Fibroblast of skin of left biceps (primary cell): ENCODE results near the gene TRAPPC11.
"Not testable (repeated sequence)": the region's sequence is repeated elsewhere in the genome, so short reads cannot be mapped to it uniquely, and the experiment has no call there.

Source experiments
- DNase-seq, 2 experiments: peaks; one replicate each; pipeline ENCODE4 v3.0.0-alpha.2; 2013; ENCODE audit warnings: low read depth in 2 of 2

TRAPPC11 gene

GRCh38 chr4:183659029-183659871 is at the start of gene TRAPPC11, which contains the start of gene RWDD4:
Gene TRAPPC11, plus strand, starts transcription at chr4:183659293. Its CDS starts 4,575 bp downstream, at chr4:183663868.
Gene RWDD4, minus strand, starts transcription at chr4:183659185. Its CDS starts 233 bp downstream, at chr4:183658952.
- peak; percentile 98 for DNase-seq

DNA sequence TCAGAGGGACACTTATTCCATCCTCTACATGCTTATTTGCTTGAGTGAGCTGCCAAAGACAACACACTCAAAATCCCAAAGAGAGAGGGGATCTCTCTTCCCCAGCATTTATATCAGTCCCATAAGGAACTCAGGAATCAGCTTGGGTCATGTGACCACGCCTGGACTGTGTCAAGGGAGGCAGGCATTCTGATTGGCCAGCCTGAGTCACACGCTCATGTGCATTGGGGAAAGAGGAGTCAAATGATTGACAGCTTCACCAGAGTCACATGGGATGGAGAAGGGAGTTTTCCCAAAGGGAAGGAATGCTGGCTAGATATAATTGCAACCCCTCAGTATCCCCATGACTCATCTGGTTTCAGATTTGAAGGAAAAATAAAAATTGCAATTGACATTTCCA is 49.1 kb upstream of the TRAPPC11 start:
- no peak for DNase-seq

DNA sequence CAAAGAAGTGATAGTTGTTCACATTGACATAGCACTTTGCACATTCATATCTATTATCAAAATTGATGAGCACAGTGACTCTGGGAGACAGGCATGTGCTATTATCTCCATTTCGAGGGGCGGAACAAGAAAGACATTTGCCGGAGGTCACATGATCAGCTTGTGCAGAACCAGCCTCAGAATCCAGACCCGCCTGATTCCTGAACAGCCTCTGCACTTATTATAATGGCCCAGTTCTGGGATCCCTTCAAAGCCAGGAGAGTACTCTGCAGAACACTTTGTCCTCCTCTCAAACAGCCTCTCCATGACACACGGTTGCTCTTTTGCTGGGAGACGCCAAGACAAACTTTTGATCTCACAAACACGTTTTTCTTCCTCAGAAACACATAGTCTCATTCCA is 48.5 kb upstream of the TRAPPC11 start:
- no peak for DNase-seq

- no peak for DNase-seq
Measured at GRCh38 chr4:183611210-183611830, 47.8 kb upstream of the TRAPPC11 start.

GRCh38 chr4:183612329-183613250 is 46.5 kb upstream of the TRAPPC11 start:
- no peak for DNase-seq

DNA sequence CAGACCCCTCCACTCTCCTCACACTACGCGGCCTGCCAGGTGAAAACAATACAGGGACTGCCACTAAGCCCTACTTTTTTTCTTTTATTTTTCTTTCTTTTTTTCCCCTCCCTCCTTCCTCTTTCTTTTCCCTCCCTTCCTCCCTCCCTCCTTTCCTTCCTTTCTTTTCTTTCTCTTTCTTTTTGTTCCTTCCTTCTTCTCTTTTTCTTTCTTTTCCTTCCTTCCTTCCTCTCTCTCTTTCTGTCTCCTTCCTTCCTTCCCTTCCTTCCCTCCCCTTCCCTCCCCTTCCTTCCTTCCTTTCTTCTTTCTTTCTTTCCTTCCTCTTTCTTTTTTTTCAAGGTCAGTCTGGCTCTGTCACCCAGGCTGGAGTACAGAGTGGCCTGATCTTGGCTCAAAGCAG is 42.0 kb upstream of the TRAPPC11 start:
- DNase-seq, result no peak

DNA sequence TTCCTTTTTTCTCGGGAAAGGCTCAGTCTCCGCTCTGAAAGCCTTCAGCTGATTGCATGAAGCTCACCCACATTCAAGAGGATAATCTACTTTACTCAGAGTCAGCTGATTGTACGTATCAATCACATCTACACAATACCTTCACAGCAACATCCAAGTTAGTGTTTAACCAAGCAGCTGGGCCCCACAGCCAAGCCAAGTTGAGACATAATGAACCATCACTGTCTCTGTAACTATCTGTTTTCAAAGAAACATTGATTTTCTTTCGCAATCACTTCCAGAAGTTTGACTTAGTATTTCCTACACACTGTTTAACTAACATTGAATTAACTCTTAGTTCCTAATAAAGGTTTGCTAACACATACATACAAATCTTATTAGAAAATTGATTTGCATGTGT is 40.4 kb upstream of the TRAPPC11 start:
- no peak for DNase-seq

DNA sequence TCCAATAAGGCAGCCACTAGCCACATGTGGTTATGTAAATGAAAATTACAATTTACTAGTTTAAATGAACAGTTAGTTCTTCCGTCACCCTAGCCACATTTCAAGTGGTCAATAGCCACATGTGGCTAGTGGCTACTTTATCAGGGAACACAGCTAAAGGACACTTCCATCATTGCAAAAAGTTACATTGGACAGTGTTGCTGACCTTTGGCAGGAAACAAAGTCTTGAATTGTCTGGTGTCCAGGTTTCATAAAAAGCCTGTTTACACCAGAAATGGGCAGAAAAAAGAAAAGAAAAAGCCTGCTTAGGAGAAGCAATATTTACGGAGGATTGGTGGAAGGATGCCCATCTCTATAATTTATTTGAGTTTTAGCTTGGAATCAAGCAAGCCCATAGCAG is 38.7 kb upstream of the TRAPPC11 start:
- DNase-seq, result no peak

GRCh38 chr4:183621875-183622274 is 37.2 kb upstream of the TRAPPC11 start:
- no peak for DNase-seq

DNA sequence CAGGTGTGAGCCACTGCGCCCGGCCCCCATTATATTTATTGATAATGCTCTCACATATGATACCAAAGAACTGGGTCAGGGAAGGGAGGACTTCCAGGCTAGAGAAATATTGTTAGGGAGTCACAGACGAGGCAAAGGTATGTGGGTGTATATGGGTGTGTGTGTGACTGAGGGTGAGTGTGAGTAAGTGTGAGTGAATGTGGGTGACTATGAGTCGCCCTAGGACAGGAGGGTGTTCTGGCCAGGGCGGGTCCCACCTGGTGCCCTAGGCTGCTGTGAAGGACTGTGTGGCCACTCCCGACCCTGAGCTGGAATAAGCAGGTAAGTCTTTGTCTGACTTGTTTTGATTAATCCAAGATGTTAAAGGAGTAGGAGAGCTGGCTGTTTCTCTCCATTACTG is 34.5 kb upstream of the TRAPPC11 start:
- DNase-seq, result no peak

DNA sequence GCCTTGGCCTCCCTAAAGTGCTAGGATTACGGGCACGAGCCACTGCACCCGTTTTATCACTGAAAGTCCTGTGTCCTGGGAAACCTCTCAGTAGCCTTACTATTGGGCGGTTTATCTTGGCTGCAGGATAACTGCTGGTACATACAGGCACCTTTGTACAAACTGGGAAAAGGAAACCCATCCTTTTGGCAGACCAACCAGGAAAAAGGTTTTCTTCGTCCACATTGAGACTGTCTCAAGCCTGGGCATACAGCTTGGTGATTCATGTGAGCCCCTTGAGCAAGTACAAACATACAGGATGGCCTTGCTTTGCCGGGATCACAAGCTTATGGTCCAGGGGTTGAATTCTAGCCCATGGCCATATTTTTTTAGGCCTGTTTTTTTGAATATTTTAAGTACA is 32.9 kb upstream of the TRAPPC11 start:
- DNase-seq, result no peak

DNA sequence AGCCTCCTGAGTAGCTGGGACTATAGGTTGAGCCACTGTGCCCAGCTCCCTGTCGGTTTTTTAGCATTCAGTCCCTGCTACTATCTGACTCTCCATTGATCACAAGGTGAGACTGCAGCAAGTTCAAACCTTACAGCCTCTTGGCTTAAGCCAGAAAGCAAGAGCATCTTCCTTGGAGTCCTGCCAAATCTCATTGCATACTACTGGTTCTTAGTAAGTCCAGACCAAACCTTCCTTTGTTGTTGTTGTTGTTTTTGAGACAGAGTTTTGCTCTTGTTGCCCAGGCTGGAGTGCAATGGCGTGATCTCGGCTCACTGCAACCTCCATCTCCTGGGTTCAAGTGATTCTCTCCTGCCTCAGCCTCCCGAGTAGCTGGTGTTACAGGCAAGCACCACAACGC is 31.8 kb upstream of the TRAPPC11 start:
- not testable (repeated sequence) for DNase-seq

DNA sequence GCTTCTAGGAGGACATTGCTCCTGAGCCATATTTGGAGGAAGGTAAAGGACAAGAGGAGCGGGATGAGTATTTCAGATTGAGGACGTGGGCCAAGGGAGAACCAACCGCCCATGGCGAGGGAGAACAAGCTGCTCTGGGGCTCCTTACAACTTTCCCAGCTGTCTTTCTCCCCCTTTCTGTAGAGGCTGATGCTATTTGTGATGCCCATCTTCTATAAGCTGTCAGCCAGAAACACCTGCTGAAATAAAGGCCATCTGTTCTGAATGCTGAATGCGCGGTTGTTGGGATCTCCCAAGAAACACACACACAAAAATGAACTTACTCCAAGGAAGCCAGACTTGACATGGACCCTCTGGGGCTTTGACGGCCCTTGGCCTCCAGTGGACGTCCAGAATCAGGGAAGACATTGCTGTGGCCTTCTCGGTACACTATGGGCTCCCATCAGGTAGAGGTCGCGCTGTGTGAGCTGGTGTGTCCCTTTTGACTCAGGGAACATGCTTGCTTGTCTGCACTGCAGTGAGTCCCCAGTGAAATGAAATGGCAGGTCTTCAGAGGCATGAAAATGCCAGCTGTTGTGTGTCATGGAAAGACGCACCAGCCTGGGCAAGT is 31.0 kb upstream of the TRAPPC11 start:
- DNase-seq, result no peak

GRCh38 chr4:183631577-183632198 is 27.4 kb upstream of the TRAPPC11 start:
- DNase-seq, result no peak

DNA sequence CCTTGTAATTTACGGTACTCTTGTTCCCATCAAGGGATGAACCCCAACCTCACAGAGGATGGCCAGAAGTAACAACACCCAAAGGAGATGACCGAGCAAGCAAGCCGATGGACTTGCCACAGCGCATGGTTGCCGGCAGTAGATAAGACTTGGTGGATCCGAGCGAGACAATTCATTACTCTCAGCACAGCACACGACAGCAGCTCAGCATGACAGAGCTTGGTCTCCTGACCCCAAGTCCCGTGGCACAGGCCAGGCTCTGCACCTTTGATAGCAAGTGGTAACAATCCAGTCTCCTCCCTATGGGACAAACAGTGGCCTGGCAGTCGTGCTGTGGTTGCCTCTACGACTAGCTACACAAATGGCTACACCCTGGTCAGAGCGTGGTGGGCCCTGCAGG is 26.4 kb upstream of the TRAPPC11 start:
- no peak for DNase-seq

- DNase-seq, result no peak
Measured at GRCh38 chr4:183633476-183634400, 25.4 kb upstream of the TRAPPC11 start.

GRCh38 chr4:183635321-183635720 is 23.8 kb upstream of the TRAPPC11 start:
- no peak for DNase-seq

- DNase-seq, result no peak
Measured at GRCh38 chr4:183635741-183636140, 23.4 kb upstream of the TRAPPC11 start.

DNA sequence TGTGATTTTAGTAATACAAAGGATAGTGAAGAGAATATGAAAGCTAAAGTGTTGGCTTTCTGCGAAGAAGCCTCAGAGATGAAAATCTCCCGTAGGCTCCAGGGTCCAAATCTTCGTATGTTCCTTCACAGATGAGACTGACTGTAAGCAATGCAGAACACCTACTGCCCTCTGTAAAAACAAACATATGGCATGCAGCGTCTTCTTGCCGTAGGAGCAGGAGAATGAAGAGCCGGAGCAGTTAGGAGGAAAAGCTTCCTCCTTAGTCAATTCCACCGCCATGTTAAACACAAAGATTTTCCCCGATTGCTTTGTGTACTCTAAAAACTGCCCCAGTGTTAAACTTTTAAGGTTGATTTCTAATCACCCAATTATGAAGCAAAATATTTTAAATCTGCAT is 22.6 kb upstream of the TRAPPC11 start:
- DNase-seq, result no peak

GRCh38 chr4:183636923-183637322 is 22.2 kb upstream of the TRAPPC11 start:
- DNase-seq, result no peak
